ENCODE data around the gene GRHL1.

The GRHL1 gene

DNA sequence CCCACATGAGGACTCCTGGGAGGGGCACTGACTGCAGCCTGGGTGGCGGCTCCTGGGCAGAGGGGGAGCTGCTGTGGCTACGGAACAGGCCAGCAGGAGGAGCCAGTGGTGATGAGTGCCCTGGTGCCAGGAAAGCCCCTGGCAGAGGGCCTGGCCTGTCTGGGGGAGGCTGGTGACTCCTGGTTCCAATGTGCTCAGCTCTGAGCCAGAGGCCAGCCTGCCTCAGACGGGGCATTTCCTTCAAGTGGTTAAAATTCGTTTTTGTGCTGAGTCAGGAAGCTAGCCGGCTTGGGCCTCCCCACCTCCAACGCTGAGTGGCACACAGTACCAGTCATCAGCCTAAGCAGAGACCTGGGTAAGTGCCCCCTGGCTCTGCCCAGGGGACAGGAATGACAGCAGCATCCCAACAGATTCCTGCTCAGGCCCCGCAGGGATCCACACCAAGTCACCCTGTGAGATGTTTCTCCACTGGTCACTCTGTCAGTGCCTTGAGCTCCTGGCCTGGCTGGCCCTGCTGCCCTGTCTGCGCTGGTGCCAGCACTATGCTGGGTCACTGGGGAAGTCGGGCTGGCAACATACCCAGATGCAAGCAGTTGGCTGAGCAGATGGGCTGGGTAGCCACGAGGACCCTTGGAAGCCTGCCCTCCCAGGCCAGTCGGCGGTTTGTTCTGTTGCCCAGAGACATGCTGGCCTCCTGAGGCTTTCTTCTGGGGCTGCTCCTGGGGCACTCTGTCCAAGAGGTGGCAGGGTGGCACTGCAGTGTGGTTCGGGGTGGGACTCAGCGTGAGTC lies 84.8 kb downstream of the GRHL1 start:
- Histone ChIP-seq H3K27ac (peak overlapping the region; percentile 69 to 88), H3K4me3 (peak overlapping the region; percentile 34)
- peak; percentile 93 for DNase-seq (ENCODE audit: low spot score)
- TF ChIP-seq, protein P1, sequence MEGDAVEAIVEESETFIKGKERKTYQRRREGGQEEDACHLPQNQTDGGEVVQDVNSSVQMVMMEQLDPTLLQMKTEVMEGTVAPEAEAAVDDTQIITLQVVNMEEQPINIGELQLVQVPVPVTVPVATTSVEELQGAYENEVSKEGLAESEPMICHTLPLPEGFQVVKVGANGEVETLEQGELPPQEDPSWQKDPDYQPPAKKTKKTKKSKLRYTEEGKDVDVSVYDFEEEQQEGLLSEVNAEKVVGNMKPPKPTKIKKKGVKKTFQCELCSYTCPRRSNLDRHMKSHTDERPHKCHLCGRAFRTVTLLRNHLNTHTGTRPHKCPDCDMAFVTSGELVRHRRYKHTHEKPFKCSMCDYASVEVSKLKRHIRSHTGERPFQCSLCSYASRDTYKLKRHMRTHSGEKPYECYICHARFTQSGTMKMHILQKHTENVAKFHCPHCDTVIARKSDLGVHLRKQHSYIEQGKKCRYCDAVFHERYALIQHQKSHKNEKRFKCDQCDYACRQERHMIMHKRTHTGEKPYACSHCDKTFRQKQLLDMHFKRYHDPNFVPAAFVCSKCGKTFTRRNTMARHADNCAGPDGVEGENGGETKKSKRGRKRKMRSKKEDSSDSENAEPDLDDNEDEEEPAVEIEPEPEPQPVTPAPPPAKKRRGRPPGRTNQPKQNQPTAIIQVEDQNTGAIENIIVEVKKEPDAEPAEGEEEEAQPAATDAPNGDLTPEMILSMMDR (IDR thresholded peaks at IDR 0.05), result peak; percentile 47

DNA sequence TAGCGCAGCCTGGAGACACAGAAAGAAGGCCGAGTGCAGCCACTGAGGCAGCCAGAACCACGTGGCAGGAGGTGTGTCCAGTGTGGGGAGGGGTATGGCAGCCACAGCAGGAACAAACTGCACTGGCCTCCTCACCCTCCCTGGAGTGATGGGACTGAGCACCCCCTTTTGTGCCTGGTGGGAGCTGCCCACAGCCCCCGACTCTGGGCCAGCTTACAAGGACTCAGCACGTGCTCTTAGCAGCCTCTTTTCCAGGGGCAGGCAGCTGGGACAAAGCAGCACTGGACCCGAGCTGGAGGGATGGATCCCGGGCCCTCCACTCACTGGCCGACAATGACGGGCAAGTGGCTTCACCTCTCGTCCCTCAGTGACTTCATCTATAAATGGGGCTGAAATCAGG lies 86.6 kb downstream of the GRHL1 start:
- TF ChIP-seq, protein P1 (IDR thresholded peaks at IDR 0.05), result no peak
- no peak overlapping the region for H3K4me3 ChIP-seq
- no peak for DNase-seq (ENCODE audit: low spot score)
- peak overlapping the region; percentile 69 to 88 for H3K27ac ChIP-seq

DNA sequence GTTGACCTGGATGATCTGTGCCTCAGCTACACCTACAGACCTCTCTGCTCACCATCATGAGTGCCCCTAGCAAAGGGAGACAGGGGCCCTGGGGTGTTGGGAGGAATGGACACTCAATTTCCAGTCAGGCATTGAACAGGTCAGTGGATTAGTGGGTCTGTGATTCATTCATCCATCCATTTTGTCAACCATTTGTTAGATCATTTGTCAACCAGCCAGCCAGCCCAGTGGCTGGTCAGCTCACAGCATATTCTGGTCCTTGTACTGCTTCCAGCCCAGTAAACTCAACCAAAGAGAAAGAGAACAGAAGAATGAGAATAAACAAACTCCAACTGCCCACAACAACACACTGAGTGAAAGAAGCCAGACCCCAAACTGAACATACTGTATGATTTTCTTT lies 87.2 kb downstream of the GRHL1 start:
- Histone ChIP-seq H3K27ac (peak overlapping the region in 1 of 2 donors; percentile 88), H3K4me3 (no peak overlapping the region)
- TF ChIP-seq, protein P1 (IDR thresholded peaks at IDR 0.05), result no peak
- DNase-seq (ENCODE audit: low spot score), result no peak

DNA sequence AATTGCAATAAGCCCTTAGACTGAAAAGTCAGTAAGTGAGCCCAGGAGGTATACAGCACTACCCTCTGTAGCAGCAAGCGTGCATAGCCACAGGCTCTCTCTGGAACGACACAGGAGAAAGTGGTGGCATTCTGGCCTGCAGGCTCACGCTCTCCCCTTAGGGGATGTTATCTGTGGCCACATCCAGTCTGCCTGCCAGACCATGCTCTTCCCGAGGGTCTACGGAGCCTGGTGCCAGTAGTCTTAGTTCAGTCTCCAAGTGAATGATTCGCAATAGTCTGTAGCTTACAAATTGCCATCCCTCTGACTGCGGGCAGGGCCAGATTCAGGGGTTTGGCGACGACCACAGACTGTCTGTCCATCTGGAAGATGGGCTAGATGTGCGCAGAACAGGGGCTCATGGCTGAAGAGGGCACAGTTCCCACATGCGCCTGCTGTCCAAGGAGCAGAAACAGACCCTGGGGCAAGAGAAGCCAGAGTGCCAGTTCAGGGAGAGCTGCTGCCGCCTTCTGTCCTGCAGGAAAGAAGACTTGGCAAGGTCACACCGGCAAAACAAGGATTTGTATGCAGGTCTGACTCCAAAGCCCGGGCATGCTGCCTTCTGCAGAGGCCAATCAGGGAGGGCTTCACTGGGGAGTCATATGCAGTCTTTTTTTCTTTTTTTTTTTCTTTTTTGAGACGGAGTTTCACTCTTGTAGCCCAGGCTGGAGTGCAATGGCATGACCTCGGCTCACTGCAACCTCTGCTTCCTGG lies 88.3 kb downstream of the GRHL1 start:
- H3K27ac ChIP-seq, result peak overlapping the region in 1 of 2 donors; percentile 22
- H3K4me3 ChIP-seq, result no peak overlapping the region
- TF ChIP-seq, protein P1 (IDR thresholded peaks at IDR 0.05), result no peak
- no peak for DNase-seq (ENCODE audit: low spot score)

DNA sequence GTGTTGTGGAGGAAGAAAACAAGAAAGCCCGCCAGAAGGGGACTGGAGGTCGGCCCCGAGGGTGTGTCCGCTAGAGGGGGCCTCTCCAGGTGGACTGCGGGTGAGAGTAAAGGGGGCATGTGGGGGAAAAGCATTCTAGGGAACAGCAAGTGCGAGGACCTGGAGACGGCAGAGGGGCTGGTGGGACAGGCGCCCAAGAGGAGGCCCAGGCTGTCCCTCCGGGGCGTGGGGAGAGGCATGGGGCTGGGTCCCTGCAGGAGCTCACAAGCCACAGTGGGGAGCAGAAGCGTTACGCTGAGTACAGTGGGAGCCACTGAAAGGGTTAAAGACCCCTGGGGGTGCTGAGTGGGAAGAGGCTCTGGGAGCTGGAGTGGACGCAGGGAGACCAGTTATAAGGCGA lies 90.2 kb downstream of the GRHL1 start:
- TF ChIP-seq, protein P1 (IDR thresholded peaks at IDR 0.05), result no peak
- H3K4me3 ChIP-seq, result peak overlapping the region; percentile 93
- H3K27ac ChIP-seq, result peak overlapping the region; percentile 87 to 100
- DNase-seq (ENCODE audit: low spot score), result no peak

DNA sequence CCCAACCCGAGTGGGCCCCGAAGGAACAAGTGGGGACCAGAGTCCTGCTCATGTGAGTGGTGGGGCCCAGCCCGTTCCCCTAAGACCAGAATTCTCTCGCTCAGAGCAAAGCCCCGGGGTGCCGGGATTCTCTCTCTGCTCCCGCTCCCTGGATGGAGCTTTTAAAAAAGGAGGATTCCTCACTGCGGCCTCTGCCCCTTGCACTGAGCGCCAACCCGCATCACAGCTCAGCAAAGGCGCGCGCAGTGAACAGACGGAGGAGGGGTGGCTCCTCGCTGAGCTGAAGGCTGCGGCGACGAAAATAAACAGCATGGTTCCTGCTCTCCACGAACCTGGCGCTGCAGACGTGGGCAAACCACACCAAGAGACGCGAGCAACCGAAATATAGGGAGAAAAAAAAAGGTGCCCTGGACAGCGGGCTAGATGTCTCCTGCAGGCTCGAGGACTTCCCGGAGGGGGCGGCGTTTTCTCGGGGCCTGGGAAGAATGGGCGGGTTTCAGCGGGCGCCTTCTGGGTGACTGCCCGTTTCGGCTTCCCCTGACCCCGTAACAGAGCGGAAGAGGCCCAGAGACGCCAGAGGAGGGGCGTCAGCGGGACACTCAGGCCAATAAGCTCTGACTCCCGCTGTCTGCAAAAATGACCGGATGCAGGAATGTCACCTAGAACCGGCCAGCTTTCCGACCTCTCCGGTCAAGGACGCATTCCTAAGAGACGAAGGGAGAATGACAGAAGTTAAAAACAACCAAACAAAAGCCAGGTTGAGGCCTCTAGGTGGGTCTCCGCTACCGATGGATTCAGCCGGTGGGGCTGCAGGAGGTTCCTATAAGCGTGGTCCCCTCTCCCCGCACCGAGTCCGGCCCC lies 91.0 kb downstream of the GRHL1 start:
- DNase-seq (ENCODE audit: low spot score), result peak; percentile 95
- Histone ChIP-seq H3K27ac (peak overlapping the region; percentile 87 to 100), H3K4me3 (peak overlapping the region; percentile 93)
- TF ChIP-seq, protein P1 (IDR thresholded peaks at IDR 0.05), result no peak
